GM18861 (cell line): Measurements from ENCODE around the gene ZNF556.
"Not testable (repeated sequence)": the region's sequence is repeated elsewhere in the genome, so short reads cannot be mapped to it uniquely, and the experiment has no call there.

Experiments
- ATAC-seq: cut with Tn5 transposase; IDR thresholded peaks from one replicate; pipeline ENCODE4 v1.9.1; 2021; ENCODE audit not compliant: unreplicated experiment

ZNF556 gene

GRCh38 chr19:2853015-2853606, 14.0 kb upstream of the ZNF556 start:
- ATAC-seq = no peak

GRCh38 chr19:2854849-2855248, 12.3 kb upstream of the ZNF556 start:
- no peak for ATAC-seq

- no peak for ATAC-seq
These were observed 10.6 kb upstream of the ZNF556 start for GRCh38 chr19:2856457-2857050.

DNA sequence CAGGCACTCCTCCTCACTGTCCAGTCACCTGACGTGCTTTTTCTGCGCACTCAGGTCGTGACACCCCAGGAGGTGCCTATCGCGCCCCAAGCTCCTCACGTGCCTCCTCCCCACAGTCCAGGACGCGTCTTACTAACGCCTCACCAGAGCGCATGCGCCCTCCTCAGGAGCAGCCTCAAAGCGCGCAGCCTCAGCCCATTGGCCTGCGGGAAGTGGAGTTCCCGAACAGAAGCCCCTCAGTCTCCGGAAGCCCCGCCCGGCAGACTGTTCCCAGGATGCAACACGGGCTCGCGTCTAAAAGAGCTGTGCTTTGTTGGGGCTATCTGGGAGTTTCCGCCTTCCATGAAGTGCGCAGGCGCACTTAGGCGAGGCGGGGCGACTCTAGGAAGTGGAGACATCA, 8.3 kb upstream of the ZNF556 start:
- ATAC-seq = no peak

DNA sequence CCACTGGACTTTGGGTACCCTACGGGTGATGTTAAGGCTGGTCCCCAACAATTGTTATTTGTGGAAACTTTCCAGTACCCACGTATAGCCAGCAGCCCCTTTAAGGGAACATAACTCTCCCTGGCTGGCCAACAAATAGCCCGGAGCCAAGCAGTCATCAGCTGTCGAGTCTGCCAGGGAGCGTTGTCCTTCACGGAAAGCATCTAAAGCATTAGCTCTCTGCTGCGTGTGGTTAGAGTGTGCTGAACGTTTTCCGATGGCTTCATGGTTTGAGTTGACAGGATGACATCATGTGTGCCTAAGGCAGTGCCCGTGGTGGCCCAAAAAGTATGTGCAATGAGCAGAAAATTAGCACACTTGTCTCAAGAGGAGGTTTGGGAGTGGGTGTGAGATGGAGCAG, 3.3 kb upstream of the ZNF556 start:
- ATAC-seq = no peak

DNA sequence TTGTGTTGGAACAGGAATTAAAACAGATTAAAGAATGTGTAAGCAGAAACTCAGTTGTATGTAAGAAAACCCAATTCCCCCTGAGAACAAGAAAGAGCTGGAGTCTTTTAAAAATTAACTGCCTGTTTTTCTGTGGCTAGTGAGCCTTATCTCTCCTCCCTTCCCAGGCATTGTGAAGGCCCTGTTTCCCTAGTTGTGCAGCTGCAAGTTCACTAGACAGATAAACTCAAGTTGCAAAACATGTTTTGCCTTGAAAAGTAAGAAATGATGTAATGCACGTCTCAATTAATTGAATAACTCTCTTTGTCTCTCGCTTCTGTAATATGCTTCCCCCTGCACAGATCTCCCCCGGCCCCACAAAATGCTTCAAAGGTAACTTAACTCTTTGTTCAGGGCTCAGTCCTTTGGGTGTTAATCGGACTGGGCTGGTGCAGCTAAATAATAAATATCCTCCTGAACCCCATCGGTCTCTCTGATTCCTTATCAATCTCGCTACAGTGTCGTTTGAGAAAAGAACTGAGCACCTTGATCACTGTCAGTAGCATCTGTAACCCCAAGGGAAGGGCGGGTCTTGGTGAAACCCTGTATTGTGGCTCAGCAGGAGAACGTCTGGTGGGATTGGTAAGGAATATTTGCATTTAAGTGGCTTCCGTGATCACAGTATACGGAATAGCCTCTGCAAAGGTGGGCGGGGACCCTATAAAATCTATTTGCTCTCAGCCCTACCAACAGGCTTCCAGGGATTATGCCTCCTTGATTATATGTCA, 1.6 kb upstream of the ZNF556 start:
- no peak for ATAC-seq

DNA sequence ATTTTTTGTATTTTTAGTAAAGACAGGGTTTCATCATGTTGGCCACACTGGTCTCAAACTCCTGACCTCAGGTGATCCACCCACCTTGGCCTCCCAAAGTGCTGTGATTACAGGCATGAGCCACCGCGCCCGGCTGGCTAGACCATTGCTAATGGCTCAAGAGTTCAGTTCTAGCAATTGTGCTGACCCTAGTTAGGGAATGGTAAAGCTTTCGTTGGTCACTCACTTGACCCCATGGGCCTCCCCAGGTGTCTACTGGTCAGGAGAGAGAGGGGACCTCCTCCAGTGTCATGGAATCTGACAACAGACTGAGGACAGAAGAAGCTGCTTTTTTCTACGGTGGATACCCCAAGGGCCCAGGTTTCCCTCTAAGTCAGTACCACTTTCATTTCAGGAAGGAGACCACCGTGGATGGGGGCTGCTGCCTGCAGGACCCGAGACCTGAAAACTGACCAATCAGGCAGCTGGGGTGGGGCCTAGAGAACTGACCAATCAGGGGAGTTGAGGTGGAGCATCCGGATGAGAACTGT, 575 bp upstream of the ZNF556 start:
- no peak for ATAC-seq

- no peak for ATAC-seq
These were observed 2.5 kb downstream of the ZNF556 start for GRCh38 chr19:2869618-2870017.

DNA sequence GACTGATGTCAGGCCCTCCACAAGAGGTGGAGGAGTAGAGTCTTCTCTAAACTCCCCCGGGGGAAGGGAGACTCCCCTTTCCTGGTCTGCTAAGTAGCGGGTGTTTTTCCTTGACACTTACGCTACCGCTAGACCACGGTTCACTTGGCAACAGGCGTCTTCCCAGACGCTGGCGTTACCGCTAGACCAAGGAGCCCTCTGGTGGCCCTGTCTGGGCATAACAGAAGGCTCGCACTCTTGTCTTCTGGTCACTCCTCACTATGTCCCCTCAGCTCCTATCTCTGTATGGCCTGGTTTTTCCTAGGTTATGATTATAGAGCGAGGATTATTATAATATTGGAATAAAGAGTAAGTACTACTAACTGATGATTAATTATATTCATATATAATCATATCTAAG, 5.0 kb downstream of the ZNF556 start:
- not testable (repeated sequence) for ATAC-seq

DNA sequence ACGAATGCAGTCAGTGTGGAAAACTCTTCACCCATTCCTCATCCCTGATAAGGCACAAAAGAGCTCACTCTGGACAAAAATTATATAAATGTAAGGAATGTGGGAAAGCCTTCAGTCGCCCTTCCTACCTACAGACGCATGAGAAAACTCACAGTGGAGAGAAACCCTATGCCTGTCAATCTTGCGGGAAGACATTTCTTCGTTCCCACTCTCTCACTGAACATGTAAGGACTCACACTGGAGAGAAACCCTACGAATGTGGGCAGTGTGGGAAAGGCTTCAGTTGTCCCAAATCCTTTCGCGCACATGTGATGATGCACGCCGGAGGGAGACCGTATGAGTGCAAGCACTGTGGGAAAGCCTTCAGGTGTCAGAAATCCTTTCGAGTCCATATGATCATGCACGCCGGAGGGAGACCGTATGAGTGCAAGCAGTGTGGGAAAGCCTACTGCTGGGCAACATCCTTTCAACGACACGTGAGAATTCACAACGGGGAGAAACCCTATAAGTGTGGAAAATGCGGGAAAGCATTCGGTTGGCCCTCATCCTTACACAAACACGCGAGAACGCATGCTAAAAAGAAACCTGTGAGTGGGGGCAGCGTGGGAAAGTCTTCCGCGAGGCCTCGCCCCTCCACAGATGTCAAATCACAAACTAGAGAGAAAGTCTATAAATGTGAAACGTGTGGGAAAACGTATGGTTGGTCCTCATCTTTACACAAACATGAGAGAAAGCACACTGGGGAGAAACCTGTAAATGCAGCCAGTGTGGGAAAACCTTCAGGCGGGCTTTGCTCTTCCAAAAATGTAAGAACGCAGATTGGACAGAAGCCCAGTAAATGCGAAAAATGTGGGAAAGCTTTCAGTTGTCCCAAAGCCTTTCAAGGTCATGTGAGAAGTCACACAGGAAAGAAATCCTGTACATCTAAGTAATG, 10.5 kb downstream of the ZNF556 start:
- no peak for ATAC-seq

DNA sequence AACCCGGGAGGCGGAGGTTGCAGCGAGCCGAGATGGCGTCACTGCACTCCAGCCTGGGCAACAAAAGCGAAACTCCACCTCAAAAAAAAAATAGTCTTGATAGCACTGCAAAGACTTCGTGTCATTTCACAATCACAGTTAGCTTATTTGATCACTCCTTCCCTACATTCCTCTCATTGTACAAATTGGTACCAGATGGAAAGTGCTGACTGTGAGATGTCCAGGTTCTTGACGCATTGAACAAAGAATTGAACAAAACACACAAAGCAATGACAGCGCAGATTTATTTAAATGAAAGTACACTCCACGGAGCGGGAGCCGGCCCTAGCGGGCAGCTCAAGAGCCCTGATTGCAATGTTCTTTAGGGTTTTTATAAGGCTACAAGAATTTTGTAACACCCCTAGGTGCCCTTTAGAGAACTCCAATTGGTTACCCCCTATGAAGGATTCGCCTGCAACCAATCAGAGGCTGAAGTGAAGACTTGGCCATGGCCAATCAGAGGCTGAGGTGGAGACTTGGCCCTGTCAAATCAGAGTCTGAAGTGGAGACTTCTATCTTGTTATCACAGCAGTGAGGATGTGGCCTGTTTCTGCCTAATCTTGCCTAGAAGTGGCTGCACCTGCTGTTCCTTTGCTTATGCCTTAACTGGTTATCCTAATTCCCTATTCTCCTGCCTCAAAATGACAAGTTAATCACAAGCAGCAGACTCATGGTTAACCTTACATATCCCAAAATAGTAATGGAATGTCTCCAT, 16.7 kb downstream of the ZNF556 start:
- ATAC-seq = no peak

DNA sequence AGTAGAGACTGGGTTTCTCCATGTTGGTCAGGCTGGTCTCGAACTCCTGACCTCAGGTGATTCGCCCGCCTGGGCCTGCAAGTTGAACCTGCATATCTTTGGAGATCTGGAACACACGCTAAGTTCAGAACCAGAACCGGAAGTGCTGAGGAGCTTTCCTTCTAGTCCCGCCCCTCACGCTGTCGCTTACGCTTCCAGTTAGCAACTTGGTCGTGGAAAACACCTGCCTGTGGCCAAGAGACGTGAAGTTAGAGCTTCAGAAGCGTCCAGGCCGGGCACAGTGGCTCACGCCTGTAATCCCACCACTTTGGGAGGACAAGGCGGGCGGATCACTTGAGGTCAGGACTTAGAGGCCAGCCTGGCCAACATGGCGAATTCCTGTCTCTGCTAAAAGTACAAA, 18.6 kb downstream of the ZNF556 start:
- ATAC-seq = no peak

- no peak for ATAC-seq
These were observed 20.3 kb downstream of the ZNF556 start for GRCh38 chr19:2887391-2887914.

DNA sequence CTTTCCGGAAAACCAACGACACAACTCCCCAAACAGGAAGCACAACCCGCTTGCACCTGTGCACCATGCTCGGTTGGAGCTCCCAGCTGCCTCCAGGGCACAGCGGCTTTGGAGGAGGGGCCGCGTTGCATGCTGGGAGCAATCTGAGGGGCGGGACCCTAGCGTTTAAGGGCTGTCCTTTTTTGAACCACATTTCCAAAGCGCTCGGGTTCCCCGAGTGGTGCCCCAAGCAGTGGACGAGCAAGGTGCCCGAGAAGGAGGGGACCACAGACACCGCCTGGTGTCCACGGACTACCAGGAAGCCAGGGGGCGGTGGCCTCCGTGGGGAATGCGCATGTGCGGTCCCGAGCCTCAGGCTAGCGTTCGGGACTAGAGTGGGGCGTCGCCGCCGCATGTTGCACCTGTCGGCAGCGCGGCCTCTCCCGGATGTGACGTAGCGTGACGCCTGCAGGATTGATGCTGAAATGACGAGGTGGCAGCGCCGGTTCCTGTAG, 21.6 kb downstream of the ZNF556 start:
- ATAC-seq = no peak

DNA sequence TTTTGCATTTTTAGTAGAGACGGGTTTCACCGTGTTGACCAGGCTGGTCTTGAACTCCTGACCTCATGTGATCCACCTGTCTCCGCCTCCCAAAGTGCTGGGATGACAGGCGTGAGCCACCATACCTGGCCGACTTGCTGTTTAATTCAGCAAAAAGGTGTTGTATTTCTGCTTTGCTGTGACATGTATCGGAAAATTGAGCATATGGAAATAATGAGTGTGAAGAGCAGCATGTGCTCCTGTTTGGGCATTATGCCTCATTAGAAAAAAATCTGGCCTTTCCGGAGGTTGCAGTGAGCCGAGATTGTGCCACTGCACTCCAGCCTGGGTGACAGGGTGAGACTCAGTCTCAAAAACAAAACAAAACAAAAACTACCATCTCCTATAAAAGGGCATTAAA, 23.4 kb downstream of the ZNF556 start:
- not testable (repeated sequence) for ATAC-seq

- no peak for ATAC-seq
These were observed 29.6 kb downstream of the ZNF556 start for GRCh38 chr19:2896694-2897093.

GRCh38 chr19:2900296-2901252, 33.4 kb downstream of the ZNF556 start, which contains the start of gene ZNF57:
ZNF57 (plus strand) TSS chr19:2900928; CDS start chr19:2901046, 118 bp downstream.
- ATAC-seq = peak; percentile 86

GRCh38 chr19:2902590-2903218, 35.6 kb downstream of the ZNF556 start:
- ATAC-seq = no peak
